Measurements from ENCODE around the gene RNF220. TPM values are rescaled to one million over a fixed set of nuclear protein-coding genes. Genes with fewer than 3 reads are reported as not detected.

Gene RNF220
- total RNA-seq, 1 experiment from 2014 or later: 66.6 TPM

DNA sequence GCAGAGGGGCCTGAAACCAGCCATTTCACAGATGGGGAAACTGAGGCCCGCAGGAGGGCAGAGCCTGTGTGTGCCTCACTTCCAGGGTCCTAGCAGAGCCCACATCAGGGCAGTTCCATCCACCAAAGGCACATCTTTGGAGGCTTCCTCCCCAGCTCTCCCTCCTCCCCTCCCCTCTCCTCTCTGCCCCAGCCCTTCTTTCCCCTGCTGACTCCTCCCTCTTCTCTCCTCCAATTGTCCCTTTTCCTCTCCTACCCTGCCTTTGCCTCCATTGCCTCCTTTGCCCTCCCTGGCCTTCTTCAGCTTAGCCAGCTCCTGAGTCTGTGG, 212.6 kb downstream of the RNF220 start:
- no peaks in the 10 kb centered on the region for H3K79me2 ChIP-seq (ENCODE audit: low read length)
- H4K20me1 ChIP-seq (ENCODE audit: low read length): no peaks in the 10 kb centered on the region
- no peaks in the 10 kb centered on the region for H3F3A ChIP-seq (ENCODE audit: low read length, unreplicated experiment)
- no peak overlapping the region for H3K4me2 ChIP-seq (ENCODE audit: low read length)
- DNase-seq: no peak
- no peaks in the 10 kb centered on the region for H3K4me1 ChIP-seq (ENCODE audit: insufficient read depth, low read length)
- ATAC-seq: no peak
- no peaks in the 10 kb centered on the region for H3K36me3 ChIP-seq (ENCODE audit: low read depth, low read length)
- no peaks in the 10 kb centered on the region for H3K9me2 ChIP-seq (replicated peaks; ENCODE audit: low read length)
- ChIA-PET POLR2A (ENCODE audit: unreplicated experiment) (no interaction called here), CTCF (interaction anchor here (0.6 kb wide), 1 partner anchor 265 kb away, joined by 3 read pairs; no protein-coding TSS in a partner anchor)
- intact Hi-C loops (cut with micrococcal nuclease): no loop called here
- H3K27me3 ChIP-seq (ENCODE audit: low read length): no peaks in the 10 kb centered on the region
- H2AFZ ChIP-seq (ENCODE audit: low read length): no peak overlapping the region
- no peak overlapping the region for H3K4me3 ChIP-seq (ENCODE audit: low read length)
- H3K9me3 ChIP-seq (ENCODE audit: low read length): no peaks in the 10 kb centered on the region
- TF ChIP-seq EZH2 (IDR thresholded peaks at IDR 0.05; ENCODE audit: low read length, unreplicated experiment): no peak
- TF ChIP-seq EZH2phosphoT487 (IDR thresholded peaks at IDR 0.05; ENCODE audit: borderline replicate concordance, low read length): no peak
- TF ChIP-seq CTCF (conservative IDR thresholded peaks at IDR 0.05; ENCODE audit: low read depth, low read length): no peak
- no peak overlapping the region for H3K9ac ChIP-seq (ENCODE audit: low read length)
- no peak overlapping the region for H3K27ac ChIP-seq (ENCODE audit: low read length)
- no TSS peak for BruUV-seq (replicated peaks)

DNA sequence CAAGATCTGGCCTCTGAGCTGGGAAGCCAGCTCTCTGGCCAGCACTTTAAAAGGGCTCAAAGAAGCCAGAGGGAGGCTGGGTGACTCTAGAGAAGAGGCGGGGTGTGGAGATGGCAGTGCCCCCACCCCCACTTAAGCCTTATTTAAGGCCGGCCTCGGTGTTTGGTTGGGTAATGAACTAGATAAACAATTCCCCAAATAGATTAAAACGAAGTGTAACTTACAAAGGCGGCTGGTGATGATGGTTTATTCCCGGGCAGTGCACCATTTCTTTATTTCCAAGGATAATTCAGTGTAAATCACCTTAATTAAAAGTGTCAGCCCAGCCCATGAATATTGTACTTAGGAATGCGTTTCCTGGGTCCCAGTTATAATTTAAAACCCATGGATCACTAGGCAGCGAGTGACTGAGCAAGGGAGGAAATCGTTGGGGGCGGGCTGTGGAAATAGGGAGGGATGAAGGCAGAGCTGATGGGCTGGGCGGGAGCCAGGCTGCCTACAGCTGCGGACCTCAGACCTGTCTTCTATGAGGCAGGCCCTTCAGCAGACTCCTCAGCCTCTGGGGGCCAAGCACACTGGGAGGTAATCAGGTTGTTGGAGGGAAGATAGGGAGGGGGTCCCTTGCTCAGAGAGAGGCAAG, 214.3 kb downstream of the RNF220 start:
- no peaks in the 10 kb centered on the region for H3K9me3 ChIP-seq (ENCODE audit: low read length)
- no peak overlapping the region for H3K4me2 ChIP-seq (ENCODE audit: low read length)
- intact Hi-C loops (cut with micrococcal nuclease): no loop called here
- H3K27ac ChIP-seq (ENCODE audit: low read length): no peak overlapping the region
- no peaks in the 10 kb centered on the region for H3F3A ChIP-seq (ENCODE audit: low read length, unreplicated experiment)
- POLR2A ChIA-PET (ENCODE audit: unreplicated experiment): no interaction called here
- H3K79me2 ChIP-seq (ENCODE audit: low read length): no peaks in the 10 kb centered on the region
- no peaks in the 10 kb centered on the region for H3K36me3 ChIP-seq (ENCODE audit: low read depth, low read length)
- BruUV-seq (replicated peaks): no TSS peak
- H2AFZ ChIP-seq (ENCODE audit: low read length): no peak overlapping the region
- DNase-seq (no peak), ATAC-seq (no peak)
- no peaks in the 10 kb centered on the region for H3K27me3 ChIP-seq (ENCODE audit: low read length)
- no peak for TF ChIP-seq CTCF (conservative IDR thresholded peaks at IDR 0.05; ENCODE audit: low read depth, low read length)
- TF ChIP-seq EZH2phosphoT487 (IDR thresholded peaks at IDR 0.05; ENCODE audit: borderline replicate concordance, low read length): no peak
- no peak for TF ChIP-seq EZH2 (IDR thresholded peaks at IDR 0.05; ENCODE audit: low read length, unreplicated experiment)
- no peaks in the 10 kb centered on the region for H3K4me1 ChIP-seq (ENCODE audit: insufficient read depth, low read length)
- H4K20me1 ChIP-seq (ENCODE audit: low read length): no peaks in the 10 kb centered on the region
- H3K4me3 ChIP-seq (ENCODE audit: low read length): no peak overlapping the region
- H3K9ac ChIP-seq (ENCODE audit: low read length): no peak overlapping the region
- CTCF ChIA-PET: no interaction called here
- no peaks in the 10 kb centered on the region for H3K9me2 ChIP-seq (replicated peaks; ENCODE audit: low read length)

GRCh38 chr1:44620072-44620471, 215.0 kb downstream of the RNF220 start:
- H3K4me1 ChIP-seq (ENCODE audit: insufficient read depth, low read length): no peaks in the 10 kb centered on the region
- intact Hi-C loops (cut with micrococcal nuclease): no loop called here
- no peak overlapping the region for H3K27ac ChIP-seq (ENCODE audit: low read length)
- no peak overlapping the region for H3K4me2 ChIP-seq (ENCODE audit: low read length)
- H3K9me3 ChIP-seq (ENCODE audit: low read length): no peaks in the 10 kb centered on the region
- CTCF ChIA-PET: no interaction called here
- H3K36me3 ChIP-seq (ENCODE audit: low read depth, low read length): no peaks in the 10 kb centered on the region
- H4K20me1 ChIP-seq (ENCODE audit: low read length): no peaks in the 10 kb centered on the region
- H3K9ac ChIP-seq (ENCODE audit: low read length): no peak overlapping the region
- no peak overlapping the region for H3K4me3 ChIP-seq (ENCODE audit: low read length)
- no peaks in the 10 kb centered on the region for H3K79me2 ChIP-seq (ENCODE audit: low read length)
- no peak for ATAC-seq
- H3K27me3 ChIP-seq (ENCODE audit: low read length): no peaks in the 10 kb centered on the region
- no peaks in the 10 kb centered on the region for H3K9me2 ChIP-seq (replicated peaks; ENCODE audit: low read length)
- no peak overlapping the region for H2AFZ ChIP-seq (ENCODE audit: low read length)
- no TSS peak for BruUV-seq (replicated peaks)
- no peak for TF ChIP-seq EZH2phosphoT487 (IDR thresholded peaks at IDR 0.05; ENCODE audit: borderline replicate concordance, low read length)
- TF ChIP-seq CTCF (conservative IDR thresholded peaks at IDR 0.05; ENCODE audit: low read depth, low read length): no peak
- TF ChIP-seq EZH2 (IDR thresholded peaks at IDR 0.05; ENCODE audit: low read length, unreplicated experiment): no peak
- POLR2A ChIA-PET (ENCODE audit: unreplicated experiment): no interaction called here
- no peak for DNase-seq
- no peaks in the 10 kb centered on the region for H3F3A ChIP-seq (ENCODE audit: low read length, unreplicated experiment)
